Measurements from ENCODE around the gene SEL1L3. TPM values are rescaled to one million over a fixed set of nuclear protein-coding genes. Genes with fewer than 3 reads are reported as not detected.

The SEL1L3 gene
- total and polyA plus RNA-seq, 2 donors from 2014 or later: 8.2 to 60.3 TPM

DNA sequence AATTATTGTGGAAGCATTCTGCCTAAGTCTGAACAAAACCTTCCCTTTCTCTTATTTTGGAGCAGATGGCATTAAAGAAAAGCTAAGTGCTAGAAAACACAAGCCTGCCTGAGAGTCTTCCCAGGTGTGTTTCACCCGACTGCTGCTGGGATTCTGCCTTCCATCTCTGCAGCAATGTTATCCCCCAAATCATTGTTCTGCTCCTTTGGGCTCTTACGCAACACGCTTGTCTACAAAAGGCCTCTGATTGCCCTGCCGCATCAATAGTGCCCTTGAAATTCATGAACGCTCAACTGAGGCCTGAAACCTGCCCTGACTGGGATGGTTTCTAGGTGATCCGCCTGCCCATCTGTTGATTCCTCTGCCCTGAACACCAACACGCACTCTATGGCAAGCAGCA, 80.3 kb downstream of the SEL1L3 start:
- Histone ChIP-seq H3K27me3 (ENCODE audit: control insufficient read depth, insufficient read depth, low read length) (no peaks in the 10 kb centered on the region), H3K4me1 (ENCODE audit: control insufficient read depth in 2 of 3, insufficient read depth in 2 of 3, low read depth in 1 of 3, low read length in 3 of 3) (no peaks in the 10 kb centered on the region), H3K27ac (ENCODE audit: low read depth in 2 of 2, low read length in 2 of 2) (no peak overlapping the region), H3K9ac (ENCODE audit: low read length in 3 of 3) (no peak overlapping the region), H3K9me3 (ENCODE audit: control insufficient read depth in 2 of 3, insufficient read depth in 1 of 3, low read length in 3 of 3) (no peaks in the 10 kb centered on the region), H3K4me3 (ENCODE audit: low read length in 3 of 3) (no peak overlapping the region), H3K36me3 (ENCODE audit: control insufficient read depth in 2 of 3, insufficient read depth in 3 of 3, low read length in 3 of 3) (no peaks in the 10 kb centered on the region)
- FAIRE-seq (no peak), DNase-seq (no peak)
- no peak for TF ChIP-seq CTCF (IDR thresholded peaks at IDR 0.05; ENCODE audit: borderline replicate concordance, extremely low read depth, insufficient read depth)
- intact Hi-C loops (cut with DNase I): no loop called here

DNA sequence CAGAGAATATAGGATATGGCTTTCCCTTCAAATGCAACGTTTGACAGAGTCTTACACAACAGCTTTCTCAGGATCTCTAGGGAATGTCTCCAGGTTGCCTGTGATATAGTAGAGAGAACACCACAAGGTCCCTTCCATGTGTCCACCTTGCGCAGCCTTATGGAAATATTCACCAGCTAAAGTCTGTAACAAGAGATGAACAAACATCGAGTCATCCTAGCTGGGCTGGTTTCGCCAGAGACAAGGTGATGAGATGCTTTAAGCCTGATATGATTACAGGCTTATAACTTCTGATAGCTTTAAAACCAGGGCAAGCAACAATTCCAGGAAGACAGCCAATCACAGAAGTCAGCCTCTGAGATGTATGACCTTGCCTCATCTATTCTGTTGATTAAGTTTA, 83.8 kb downstream of the SEL1L3 start:
- Histone ChIP-seq H3K4me1 (ENCODE audit: control insufficient read depth in 2 of 3, insufficient read depth in 2 of 3, low read depth in 1 of 3, low read length in 3 of 3) (no peaks in the 10 kb centered on the region), H3K4me3 (ENCODE audit: low read length in 3 of 3) (no peak overlapping the region), H3K9me3 (ENCODE audit: control insufficient read depth in 2 of 3, insufficient read depth in 1 of 3, low read length in 3 of 3) (no peaks in the 10 kb centered on the region), H3K27ac (ENCODE audit: low read depth in 2 of 2, low read length in 2 of 2) (no peak overlapping the region), H3K9ac (ENCODE audit: low read length in 3 of 3) (no peak overlapping the region), H3K27me3 (ENCODE audit: control insufficient read depth, insufficient read depth, low read length) (no peaks in the 10 kb centered on the region), H3K36me3 (ENCODE audit: control insufficient read depth in 2 of 3, insufficient read depth in 3 of 3, low read length in 3 of 3) (no peaks in the 10 kb centered on the region)
- FAIRE-seq (no peak), DNase-seq (no peak)
- TF ChIP-seq CTCF (IDR thresholded peaks at IDR 0.05; ENCODE audit: borderline replicate concordance, extremely low read depth, insufficient read depth): no peak
- intact Hi-C loops (cut with DNase I): no loop called here

- Histone ChIP-seq H3K36me3 (ENCODE audit: control insufficient read depth in 2 of 3, insufficient read depth in 3 of 3, low read length in 3 of 3) (no peaks in the 10 kb centered on the region), H3K27me3 (ENCODE audit: control insufficient read depth, insufficient read depth, low read length) (no peaks in the 10 kb centered on the region), H3K4me1 (ENCODE audit: control insufficient read depth in 2 of 3, insufficient read depth in 2 of 3, low read depth in 1 of 3, low read length in 3 of 3) (no peaks in the 10 kb centered on the region), H3K9ac (ENCODE audit: low read length in 3 of 3) (no peak overlapping the region), H3K27ac (ENCODE audit: low read depth in 2 of 2, low read length in 2 of 2) (no peak overlapping the region), H3K4me3 (ENCODE audit: low read length in 3 of 3) (no peak overlapping the region), H3K9me3 (ENCODE audit: control insufficient read depth in 2 of 3, insufficient read depth in 1 of 3, low read length in 3 of 3) (no peaks in the 10 kb centered on the region)
- FAIRE-seq: no peak
- TF ChIP-seq CTCF (IDR thresholded peaks at IDR 0.05; ENCODE audit: borderline replicate concordance, extremely low read depth, insufficient read depth): no peak
- intact Hi-C loops (cut with DNase I): no loop called here
- DNase-seq: no peak
These were observed 86.0 kb downstream of the SEL1L3 start for GRCh38 chr4:25776795-25777194.

- Histone ChIP-seq H3K9me3 (ENCODE audit: control insufficient read depth in 2 of 3, insufficient read depth in 1 of 3, low read length in 3 of 3) (no peaks in the 10 kb centered on the region), H3K9ac (ENCODE audit: low read length in 3 of 3) (no peak overlapping the region), H3K36me3 (ENCODE audit: control insufficient read depth in 2 of 3, insufficient read depth in 3 of 3, low read length in 3 of 3) (no peaks in the 10 kb centered on the region), H3K27ac (ENCODE audit: low read depth in 2 of 2, low read length in 2 of 2) (no peak overlapping the region), H3K4me3 (ENCODE audit: low read length in 3 of 3) (no peak overlapping the region), H3K27me3 (ENCODE audit: control insufficient read depth, insufficient read depth, low read length) (no peaks in the 10 kb centered on the region), H3K4me1 (ENCODE audit: control insufficient read depth in 2 of 3, insufficient read depth in 2 of 3, low read depth in 1 of 3, low read length in 3 of 3) (no peaks in the 10 kb centered on the region)
- TF ChIP-seq CTCF (IDR thresholded peaks at IDR 0.05; ENCODE audit: borderline replicate concordance, extremely low read depth, insufficient read depth): no peak
- intact Hi-C loops (cut with DNase I): no loop called here
- FAIRE-seq (no peak), DNase-seq (no peak)
These were observed 87.6 kb downstream of the SEL1L3 start for GRCh38 chr4:25775166-25775565.

Measured in kidney (tissue), 14 donors.